Gastroesophageal sphincter (tissue), 3 donors: Measurements from ENCODE around the gene MEIS2.

Source experiments
- CTCF ChIP-seq, 4 experiments: fragments of 200-600 bp in 2 of 4; fragments of 450-650 bp in 2 of 4; sonication (generic) in 1 of 4; IDR thresholded peaks; one replicate each; pipeline ENCODE4 v1.5.1; 2017 to 2019; ENCODE audit warnings: antibody characterized with exemption in 4 of 4, mild to moderate bottlenecking in 2 of 4, moderate library complexity in 2 of 4
- EP300 ChIP-seq: sonication (generic); formaldehyde crosslinking; IDR thresholded peaks from one replicate; pipeline ENCODE4 v1.6.1; 2017; ENCODE audit warnings: antibody characterized with exemption, mild to moderate bottlenecking
- POLR2A ChIP-seq, 2 donors: fragments of 450-650 bp; IDR thresholded peaks; one replicate each; pipeline ENCODE4 v1.6.1; 2017; ENCODE audit warnings: antibody characterized with exemption in 2 of 2, mild to moderate bottlenecking in 2 of 2, moderate library complexity in 1 of 2
- POLR2AphosphoS5 ChIP-seq: sonication (generic); formaldehyde crosslinking; IDR thresholded peaks from one replicate; pipeline ENCODE4 v1.6.1; 2017; ENCODE audit warnings: antibody characterized with exemption

GRCh38 chr15:36951731-36952247 lies 148.6 kb downstream of the MEIS2 start:
- no peak for TF ChIP-seq CTCF (IDR thresholded peaks at IDR 0.05)
- no peak for TF ChIP-seq POLR2A (IDR thresholded peaks at IDR 0.05)
- TF ChIP-seq POLR2AphosphoS5: peak; percentile 52
- TF ChIP-seq EP300: no peak
